Breast epithelium (tissue), 4 donors: ENCODE data around the gene VPS13A. TPM values are rescaled to one million over a fixed set of nuclear protein-coding genes. Genes with fewer than 3 reads are reported as not detected.

Source experiments
- DNase-seq, 2 donors: peaks; one replicate each; pipeline ENCODE4 v3.0.0-alpha.2; 2019; ENCODE audit warnings: low spot score in 2 of 2
- H3K27ac ChIP-seq, 2 donors: fragments of 200-600 bp; sonication (generic) in 1 of 2; one replicate each; pipeline ENCODE4 v1.5.1; 2016 to 2019; ENCODE audit warnings: mild to moderate bottlenecking in 1 of 2
- H3K27me3 ChIP-seq, 2 donors: fragments of 200-600 bp; sonication (generic) in 1 of 2; one replicate each; pipeline versions ENCODE4 v1.5.1 to v1.6.0; 2017 to 2019; ENCODE audit warnings: control low read depth in 1 of 2, mild to moderate bottlenecking in 1 of 2
- H3K36me3 ChIP-seq: fragments of 200-600 bp; one replicate; pipeline ENCODE4 v1.5.1; 2019
- H3K4me1 ChIP-seq, 2 donors: fragments of 200-600 bp; sonication (generic); one replicate each; pipeline ENCODE4 v1.5.1; 2016 to 2019; ENCODE audit warnings: control low read depth in 1 of 2
- H3K4me3 ChIP-seq, 3 donors: fragments of 200-600 bp; sonication (generic); 1 replicate in 2 of 3; 2 replicates in 1 of 3; pipeline ENCODE4 v1.5.1; 2016 to 2019; ENCODE audit warnings: mild to moderate bottlenecking in 3 of 3, moderate library complexity in 2 of 3
- H3K9me3 ChIP-seq, 2 donors: fragments of 200-600 bp; sonication (generic) in 1 of 2; one replicate each; pipeline ENCODE4 v1.5.1; 2016 to 2019; ENCODE audit warnings: control low read depth in 1 of 2
- CTCF ChIP-seq, 3 donors: fragments of 450-650 bp; IDR thresholded peaks; one replicate each; pipeline ENCODE4 v1.5.1; 2016 to 2017; ENCODE audit warnings: antibody characterized with exemption in 3 of 3, mild to moderate bottlenecking in 3 of 3, moderate library complexity in 3 of 3
- POLR2A ChIP-seq: fragments of 450-650 bp; IDR thresholded peaks from one replicate; pipeline ENCODE4 v1.6.1; 2016; ENCODE audit warnings: antibody characterized with exemption, mild to moderate bottlenecking, moderate library complexity
- POLR2AphosphoS5 ChIP-seq, 3 donors: sonication (generic); formaldehyde crosslinking; IDR thresholded peaks; one replicate each; pipeline ENCODE4 v1.6.1; 2017; ENCODE audit warnings: antibody characterized with exemption in 3 of 3
- intact Hi-C: fragments of 100-400 bp; cut with DNase I; formaldehyde crosslinking; loops from one replicate; pipeline ENCODE4 v1.15.1; 2023; ENCODE audit warnings: low total_unique reads
- total RNA-seq, 3 donors: library from RNA; depleted of rRNA; stranded (reverse); fragments of >200 nt; gene quantifications; one replicate each; pipeline ENCODE4 v1.1.0, GENCODE V29; 2016

VPS13A gene
- total RNA-seq, 3 donors from 2014 or later: 26.7 to 62.2 (median 50.5) TPM

- intact Hi-C loops: no loop called here
- TF ChIP-seq POLR2AphosphoS5 (IDR thresholded peaks at IDR 0.05): no peak
- Histone ChIP-seq H3K4me3 (no peak overlapping the region), H3K9me3 (no peaks in the 10 kb centered on the region), H3K27me3 (no peaks in the 10 kb centered on the region), H3K27ac (no peak overlapping the region), H3K4me1 (no peaks in the 10 kb centered on the region), H3K36me3 (no peaks in the 10 kb centered on the region)
- DNase-seq: no peak
Measured at GRCh38 chr9:77307166-77307565, 129.8 kb downstream of the VPS13A start.

DNA sequence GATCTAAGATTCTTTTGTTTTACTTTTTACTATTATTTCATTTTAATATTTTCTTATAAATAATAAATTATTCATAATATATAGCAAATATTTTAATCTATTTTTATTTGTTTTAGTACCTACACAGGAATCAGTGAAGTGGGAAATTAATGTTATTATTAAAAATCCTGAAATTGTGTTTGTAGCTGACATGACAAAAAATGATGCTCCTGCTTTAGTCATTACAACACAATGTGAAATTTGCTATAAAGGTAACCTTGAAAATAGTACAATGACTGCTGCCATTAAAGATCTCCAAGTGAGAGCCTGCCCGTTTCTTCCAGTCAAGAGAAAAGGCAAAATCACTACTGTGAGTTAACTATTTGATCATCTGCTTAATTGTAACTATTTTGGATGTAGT lies 138.7 kb downstream of the VPS13A start:
- DNase-seq: no peak
- Histone ChIP-seq H3K27me3 (no peaks in the 10 kb centered on the region), H3K27ac (no peak overlapping the region), H3K36me3 (no peaks in the 10 kb centered on the region), H3K9me3 (no peaks in the 10 kb centered on the region), H3K4me1 (no peaks in the 10 kb centered on the region), H3K4me3 (no peak overlapping the region)
- intact Hi-C loops: no loop called here
- TF ChIP-seq CTCF (IDR thresholded peaks at IDR 0.05) (no peak), POLR2A (no peak), POLR2AphosphoS5 (IDR thresholded peaks at IDR 0.05) (no peak)

- intact Hi-C loops: no loop called here
- Histone ChIP-seq H3K36me3 (no peaks in the 10 kb centered on the region), H3K4me3 (no peak overlapping the region), H3K27ac (no peak overlapping the region), H3K4me1 (no peaks in the 10 kb centered on the region), H3K27me3 (no peaks in the 10 kb centered on the region), H3K9me3 (no peaks in the 10 kb centered on the region)
- no peak for DNase-seq
- TF ChIP-seq POLR2A (no peak), CTCF (IDR thresholded peaks at IDR 0.05) (no peak), POLR2AphosphoS5 (IDR thresholded peaks at IDR 0.05) (no peak)
Measured at GRCh38 chr9:77325058-77325457, 147.7 kb downstream of the VPS13A start.

- Histone ChIP-seq H3K36me3 (no peaks in the 10 kb centered on the region), H3K4me3 (no peak overlapping the region), H3K27ac (no peak overlapping the region), H3K9me3 (no peaks in the 10 kb centered on the region), H3K27me3 (no peaks in the 10 kb centered on the region), H3K4me1 (no peaks in the 10 kb centered on the region)
- no peak for DNase-seq
- TF ChIP-seq POLR2AphosphoS5 (IDR thresholded peaks at IDR 0.05): no peak
- TF ChIP-seq CTCF (IDR thresholded peaks at IDR 0.05): no peak
- no peak for TF ChIP-seq POLR2A
- intact Hi-C loops: no loop called here
Measured at GRCh38 chr9:77328102-77328501, 150.8 kb downstream of the VPS13A start.

DNA sequence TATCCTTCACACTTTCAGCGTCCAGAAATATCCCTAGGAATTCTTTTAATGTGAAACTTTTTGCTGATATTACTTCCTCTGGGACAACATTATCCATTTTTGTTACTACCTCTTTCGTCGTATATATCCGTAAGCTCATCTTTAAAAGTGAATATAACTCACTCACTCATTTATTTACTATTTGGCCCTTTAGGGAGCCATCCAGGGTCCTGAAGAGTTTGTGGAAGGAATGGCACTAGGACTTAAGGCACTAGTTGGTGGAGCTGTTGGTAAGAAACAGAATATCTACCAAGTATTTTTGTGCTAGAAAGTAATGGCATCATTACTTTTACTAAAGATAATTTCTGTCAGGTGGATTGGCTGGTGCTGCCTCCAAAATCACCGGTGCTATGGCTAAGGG lies 192.7 kb downstream of the VPS13A start:
- no peak overlapping the region for H3K4me3 ChIP-seq
- intact Hi-C loops: no loop called here

More for the DNA sequence above, 192.7 kb downstream of the VPS13A start:
- Histone ChIP-seq H3K4me1 (no peaks in the 10 kb centered on the region), H3K36me3 (peaks cover 18% of the 10 kb centered on the region), H3K27me3 (no peaks in the 10 kb centered on the region), H3K9me3 (no peaks in the 10 kb centered on the region), H3K27ac (no peak overlapping the region)
- TF ChIP-seq CTCF (IDR thresholded peaks at IDR 0.05): no peak
- no peak for TF ChIP-seq POLR2AphosphoS5 (IDR thresholded peaks at IDR 0.05)
- TF ChIP-seq POLR2A: no peak
- DNase-seq: no peak
